A673 (cell line): ENCODE data around the gene MYL12A.

ENCODE experiments used
- EZH2 ChIP-seq: fragments of 200-600 bp; sonication (generic); IDR thresholded peaks from 2 replicates; pipeline ENCODE4 v1.6.1; 2017; ENCODE audit warnings: borderline replicate concordance, low read depth, mild to moderate bottlenecking, mixed read lengths, antibody characterized with exemption, low read length; ENCODE audit not compliant: poor library complexity, severe bottlenecking
- TF ChIP-seq, protein P1 (sequence below): fragments of 300-800, 200-600 bp; sonication (generic); conservative IDR thresholded peaks from 2 replicates; pipeline ENCODE4 v1.5.1; 2017; ENCODE audit warnings: low read depth, mild to moderate bottlenecking, antibody characterized with exemption, low read length, moderate library complexity, mixed read lengths

DNA sequence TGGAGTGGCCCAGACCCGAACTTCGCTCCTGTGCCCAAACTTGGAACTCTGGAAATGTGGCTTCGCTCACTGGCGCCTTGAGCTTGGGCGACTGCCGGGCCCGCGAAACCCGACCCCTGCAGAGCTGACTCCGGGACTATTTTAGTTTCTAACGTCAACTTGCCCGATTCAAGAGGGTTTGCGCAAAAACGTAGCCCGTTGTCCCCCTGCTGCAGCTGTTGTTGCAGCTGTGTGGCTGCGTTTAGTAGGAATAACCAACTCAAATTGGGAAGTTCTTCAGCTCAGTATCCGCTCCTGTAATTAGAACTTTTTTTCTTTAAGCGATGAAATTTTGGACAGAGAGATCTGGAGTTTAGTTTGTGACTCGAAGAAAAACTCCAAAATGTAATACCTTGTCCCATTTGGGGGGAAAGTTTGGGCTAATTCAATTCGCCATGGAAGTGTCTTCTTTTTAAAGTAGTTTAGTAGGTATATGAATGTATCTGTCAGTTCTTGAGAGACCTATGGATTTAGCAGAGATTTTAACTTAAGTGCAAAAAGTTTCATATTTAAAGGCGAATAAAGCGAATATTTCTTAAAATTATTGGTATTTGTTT is 559 bp downstream of the MYL12A start:
- TF ChIP-seq, protein P1, sequence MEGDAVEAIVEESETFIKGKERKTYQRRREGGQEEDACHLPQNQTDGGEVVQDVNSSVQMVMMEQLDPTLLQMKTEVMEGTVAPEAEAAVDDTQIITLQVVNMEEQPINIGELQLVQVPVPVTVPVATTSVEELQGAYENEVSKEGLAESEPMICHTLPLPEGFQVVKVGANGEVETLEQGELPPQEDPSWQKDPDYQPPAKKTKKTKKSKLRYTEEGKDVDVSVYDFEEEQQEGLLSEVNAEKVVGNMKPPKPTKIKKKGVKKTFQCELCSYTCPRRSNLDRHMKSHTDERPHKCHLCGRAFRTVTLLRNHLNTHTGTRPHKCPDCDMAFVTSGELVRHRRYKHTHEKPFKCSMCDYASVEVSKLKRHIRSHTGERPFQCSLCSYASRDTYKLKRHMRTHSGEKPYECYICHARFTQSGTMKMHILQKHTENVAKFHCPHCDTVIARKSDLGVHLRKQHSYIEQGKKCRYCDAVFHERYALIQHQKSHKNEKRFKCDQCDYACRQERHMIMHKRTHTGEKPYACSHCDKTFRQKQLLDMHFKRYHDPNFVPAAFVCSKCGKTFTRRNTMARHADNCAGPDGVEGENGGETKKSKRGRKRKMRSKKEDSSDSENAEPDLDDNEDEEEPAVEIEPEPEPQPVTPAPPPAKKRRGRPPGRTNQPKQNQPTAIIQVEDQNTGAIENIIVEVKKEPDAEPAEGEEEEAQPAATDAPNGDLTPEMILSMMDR: no peak
- no peak for TF ChIP-seq EZH2
